ENCODE data around the gene SACS.

- TF ChIP-seq CTCF (IDR thresholded peaks at IDR 0.05) (no peak), POLR2A (IDR thresholded peaks at IDR 0.05) (no peak)
Observed at GRCh38 chr13:23384111-23384510, 49.4 kb downstream of the SACS start.
